Osteoblast (primary cell): ENCODE measurements around the gene CR2. TPM values are rescaled to one million over a fixed set of nuclear protein-coding genes. Genes with fewer than 3 reads are reported as not detected.

Source experiments
- DNase-seq: peaks from one replicate; pipeline ENCODE4 v3.0.0; 2011; ENCODE audit warnings: low spot score, mixed read lengths; ENCODE audit not compliant: insufficient read length; ENCODE audit errors: missing footprints
- H2AFZ ChIP-seq: 2 replicates; pipeline ENCODE4 v1.6.0; 2011; ENCODE audit warnings: mild to moderate bottlenecking, low read length
- H3K27ac ChIP-seq: 2 replicates; pipeline ENCODE4 v1.5.1; 2011; ENCODE audit warnings: mild to moderate bottlenecking, low read depth, low read length, moderate library complexity
- H3K27me3 ChIP-seq: 2 replicates; pipeline ENCODE4 v1.6.0; 2012; ENCODE audit warnings: mild to moderate bottlenecking, control low read depth, inconsistent platforms, low read length, moderate library complexity; ENCODE audit not compliant: insufficient read depth
- H3K36me3 ChIP-seq: 2 replicates; pipeline ENCODE4 v1.5.1; 2011; ENCODE audit warnings: mild to moderate bottlenecking, low read length, control low read depth, moderate library complexity; ENCODE audit not compliant: insufficient read depth
- H3K4me1 ChIP-seq: 2 replicates; pipeline ENCODE4 v1.5.1; 2011; ENCODE audit warnings: mild to moderate bottlenecking, low read length, control low read depth, moderate library complexity; ENCODE audit not compliant: insufficient read depth
- H3K4me2 ChIP-seq: 2 replicates; pipeline ENCODE4 v1.6.0; 2011; ENCODE audit warnings: mild to moderate bottlenecking, low read length; ENCODE audit not compliant: insufficient read depth
- H3K4me3 ChIP-seq: fragments of 200-600 bp; sonication (generic); 3 replicates; pipeline ENCODE4 v1.5.1; 2012; ENCODE audit warnings: mild to moderate bottlenecking, low read length, inconsistent platforms; ENCODE audit not compliant: insufficient read depth
- H3K79me2 ChIP-seq: 2 replicates; pipeline ENCODE4 v1.6.0; 2012; ENCODE audit warnings: mild to moderate bottlenecking, low read length, control low read depth, inconsistent platforms; ENCODE audit not compliant: insufficient read depth
- H3K9me3 ChIP-seq: 2 replicates; pipeline ENCODE4 v1.5.1; 2011; ENCODE audit warnings: low read depth, low read length, control low read depth
- H4K20me1 ChIP-seq: 2 replicates; pipeline ENCODE4 v1.6.0; 2012; ENCODE audit warnings: mild to moderate bottlenecking, low read length, control low read depth; ENCODE audit not compliant: insufficient read depth
- CTCF ChIP-seq: IDR thresholded peaks from 2 replicates; pipeline ENCODE4 v1.5.1; 2011; ENCODE audit warnings: mild to moderate bottlenecking, low read depth, low read length, moderate library complexity; ENCODE audit errors: extremely low read depth
- total RNA-seq: library from RNA; depleted of rRNA; stranded (reverse); fragments of >200 nt; gene quantifications from 2 replicates; pipeline ENCODE4 v1.2.3, GENCODE V29; 2012

Gene CR2
- total RNA-seq, 1 donor, result not detected

- no peaks in the 10 kb centered on the region for H3K36me3 ChIP-seq
- H3K4me2 ChIP-seq, result no peak overlapping the region
- no peaks in the 10 kb centered on the region for H3K4me1 ChIP-seq
- no peak overlapping the region for H3K27ac ChIP-seq
- H2AFZ ChIP-seq, result no peak overlapping the region
- DNase-seq, result no peak
- H3K79me2 ChIP-seq, result no peaks in the 10 kb centered on the region
- no peak for TF ChIP-seq CTCF
- no peak overlapping the region for H3K4me3 ChIP-seq
- H3K9me3 ChIP-seq, result no peaks in the 10 kb centered on the region
- no peaks in the 10 kb centered on the region for H3K27me3 ChIP-seq
- no peaks in the 10 kb centered on the region for H4K20me1 ChIP-seq
Observed at GRCh38 chr1:207424570-207425131, 29.5 kb upstream of the CR2 start.

- DNase-seq, result no peak
- Histone ChIP-seq H2AFZ (no peak overlapping the region), H3K4me1 (no peaks in the 10 kb centered on the region), H3K36me3 (no peaks in the 10 kb centered on the region), H3K4me2 (no peak overlapping the region), H3K27me3 (no peaks in the 10 kb centered on the region), H3K4me3 (no peak overlapping the region), H4K20me1 (no peaks in the 10 kb centered on the region), H3K79me2 (no peaks in the 10 kb centered on the region), H3K27ac (no peak overlapping the region), H3K9me3 (no peaks in the 10 kb centered on the region)
- no peak for TF ChIP-seq CTCF
Observed at GRCh38 chr1:207427832-207428585, 26.1 kb upstream of the CR2 start.

GRCh38 chr1:207428783-207429182 lies 25.3 kb upstream of the CR2 start:
- Histone ChIP-seq H4K20me1 (no peaks in the 10 kb centered on the region), H3K27me3 (no peaks in the 10 kb centered on the region), H3K27ac (no peak overlapping the region), H3K9me3 (no peaks in the 10 kb centered on the region), H3K4me3 (no peak overlapping the region), H2AFZ (no peak overlapping the region), H3K4me1 (no peaks in the 10 kb centered on the region), H3K79me2 (no peaks in the 10 kb centered on the region), H3K4me2 (no peak overlapping the region), H3K36me3 (no peaks in the 10 kb centered on the region)
- no peak for DNase-seq
- TF ChIP-seq CTCF, result no peak

- Histone ChIP-seq H3K27me3 (no peaks in the 10 kb centered on the region), H3K4me2 (no peak overlapping the region), H4K20me1 (no peaks in the 10 kb centered on the region), H3K79me2 (no peaks in the 10 kb centered on the region), H3K9me3 (no peaks in the 10 kb centered on the region), H3K27ac (no peak overlapping the region), H3K4me1 (no peaks in the 10 kb centered on the region), H2AFZ (no peak overlapping the region), H3K36me3 (no peaks in the 10 kb centered on the region), H3K4me3 (no peak overlapping the region)
- no peak for TF ChIP-seq CTCF
- DNase-seq, result no peak
Observed at GRCh38 chr1:207429963-207430362, 24.2 kb upstream of the CR2 start.
